Testis (tissue), 2 donors: ENCODE results near the gene RESF1.

Source experiments
- CTCF ChIP-seq, 3 experiments: fragments of 450-650 bp in 2 of 3; fragments of 200-600 bp in 1 of 3; sonication (generic) in 1 of 3; IDR thresholded peaks; one replicate each; pipeline ENCODE4 v1.5.1; 2016 to 2019; ENCODE audit warnings: antibody characterized with exemption in 3 of 3, mild to moderate bottlenecking in 2 of 3, moderate library complexity in 1 of 3
- POLR2A ChIP-seq: fragments of 450-650 bp; IDR thresholded peaks from one replicate; pipeline ENCODE4 v1.6.1; 2017; ENCODE audit warnings: antibody characterized with exemption, mild to moderate bottlenecking, moderate library complexity

DNA sequence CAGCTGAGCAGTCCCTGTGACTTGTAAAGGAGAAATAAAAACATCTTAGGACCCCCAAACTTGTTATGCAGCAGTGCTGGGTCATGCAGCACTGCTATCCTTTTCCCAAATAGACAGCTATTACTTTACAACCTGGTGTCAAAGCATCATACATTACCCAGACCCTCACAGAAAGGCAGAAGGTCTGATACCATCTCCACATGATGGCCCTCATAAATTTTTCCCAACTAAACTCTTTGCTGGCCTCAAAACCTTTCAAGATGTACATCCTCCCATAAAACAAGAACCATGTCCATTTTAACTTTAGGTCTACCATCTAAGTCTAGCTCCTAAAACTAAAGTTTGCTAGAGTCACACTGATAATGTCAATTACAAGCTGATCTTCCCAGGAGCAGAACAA is 8.7 kb upstream of the RESF1 start:
- TF ChIP-seq CTCF (IDR thresholded peaks at IDR 0.05) (no peak), POLR2A (no peak)
